Activated T-helper 9 cell treated with anti-CD3 and anti-CD28 coated beads, Interleukin-2, amount 50 U/mL, for 16 hours (primary cell): ENCODE data around the gene PARD6A.
"Not testable (repeated sequence)": the region's sequence is repeated elsewhere in the genome, so short reads cannot be mapped to it uniquely, and the experiment has no call there.

Experiments
- DNase-seq: peaks from one replicate; pipeline ENCODE4 v3.0.0-alpha.2; 2020; ENCODE audit warnings: low read depth

The PARD6A gene

DNA sequence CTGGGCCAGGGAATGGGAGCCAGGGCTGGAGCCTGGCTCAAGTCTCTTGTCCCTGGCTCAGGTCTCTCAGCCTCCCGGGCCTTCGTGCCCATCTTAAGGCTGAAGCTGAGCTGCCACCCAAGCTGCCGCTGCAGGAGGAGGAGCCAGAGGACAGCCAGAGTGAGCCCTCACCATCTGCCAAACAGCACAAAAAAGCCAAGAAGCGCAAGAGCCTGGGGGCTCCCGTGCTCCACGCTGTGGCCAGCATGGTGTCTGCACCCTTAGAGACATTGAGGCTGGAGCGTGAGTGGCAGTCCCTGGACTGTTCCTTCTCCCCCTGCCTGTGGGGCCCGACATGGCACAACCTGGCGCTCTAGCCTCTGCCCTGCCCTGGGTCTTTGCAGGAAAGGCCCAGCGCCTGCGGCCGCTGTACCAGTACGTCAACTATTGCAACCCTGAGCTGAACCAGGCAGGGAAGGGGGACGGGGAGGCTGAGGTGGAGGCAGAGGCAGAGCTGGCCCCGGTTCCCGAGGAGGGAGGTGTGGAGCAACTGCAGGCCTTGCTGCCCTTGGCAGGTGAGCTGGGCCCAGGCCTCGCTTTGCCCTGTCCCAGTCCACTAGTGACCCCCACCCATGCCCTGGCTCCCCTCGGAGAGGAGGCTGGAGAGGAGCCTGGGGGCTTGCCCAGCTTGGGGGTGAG lies 7.2 kb downstream of the PARD6A start:
- peak; percentile 67 for DNase-seq

DNA sequence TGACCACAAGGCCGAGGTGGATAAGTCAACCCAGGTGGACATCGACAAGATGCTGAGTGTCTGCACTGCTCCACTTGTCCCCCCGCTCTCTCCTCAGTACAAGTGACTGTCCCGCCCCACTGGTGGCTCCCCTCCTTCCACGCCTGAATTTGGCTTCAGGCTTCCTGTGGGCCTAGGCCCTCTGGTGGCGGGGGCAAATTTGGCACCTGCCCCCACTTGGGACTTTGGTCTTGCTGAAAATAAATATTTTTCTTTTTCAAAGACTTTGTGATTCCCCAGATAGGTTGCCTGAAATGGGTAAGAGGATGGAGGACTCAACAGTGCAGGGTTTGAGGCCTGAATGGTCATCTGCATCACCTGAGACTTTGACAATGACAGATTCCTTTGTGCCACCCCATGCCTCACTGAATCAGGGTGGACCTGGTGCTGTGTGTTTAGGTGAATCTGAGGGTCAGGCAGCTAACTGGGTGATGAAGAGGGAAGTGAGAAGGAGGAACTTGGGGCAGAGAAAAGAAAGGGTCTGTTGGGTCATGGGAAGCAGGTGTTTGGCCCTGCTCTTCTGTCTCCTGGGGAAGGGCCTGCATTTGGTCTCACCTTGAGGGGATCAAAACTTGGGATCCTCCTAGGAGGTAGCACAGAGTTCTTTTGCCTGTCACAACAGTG lies 7.9 kb downstream of the PARD6A start:
- no peak for DNase-seq

DNA sequence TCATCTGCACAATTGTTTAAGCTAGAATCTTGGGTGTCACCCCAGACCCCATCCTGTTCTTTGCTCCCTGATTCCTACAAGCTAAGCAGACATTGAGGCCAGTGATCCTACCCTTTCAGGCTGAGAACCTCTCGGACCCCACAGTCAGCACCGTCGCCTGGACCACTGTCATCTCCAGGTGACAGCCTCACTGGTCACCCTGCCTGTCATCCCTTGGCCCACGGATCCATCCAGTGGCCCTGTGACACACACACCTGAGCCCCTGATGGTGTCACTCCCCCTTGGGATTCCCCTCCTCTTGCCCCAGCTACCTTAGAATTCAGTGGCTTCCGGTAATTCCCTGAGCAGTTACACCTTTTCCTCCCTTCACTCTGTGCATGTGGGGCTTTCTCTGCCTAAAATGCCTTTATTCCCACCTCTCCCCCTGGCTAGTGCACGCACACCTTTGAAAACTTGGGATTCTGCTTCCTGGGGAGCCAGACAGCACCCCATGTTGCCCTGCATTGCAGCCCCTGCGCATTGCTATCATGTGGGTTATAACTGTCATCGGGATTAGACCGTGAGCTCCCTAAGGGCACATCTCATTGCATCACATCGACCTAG lies 8.8 kb downstream of the PARD6A start:
- DNase-seq, result no peak

DNA sequence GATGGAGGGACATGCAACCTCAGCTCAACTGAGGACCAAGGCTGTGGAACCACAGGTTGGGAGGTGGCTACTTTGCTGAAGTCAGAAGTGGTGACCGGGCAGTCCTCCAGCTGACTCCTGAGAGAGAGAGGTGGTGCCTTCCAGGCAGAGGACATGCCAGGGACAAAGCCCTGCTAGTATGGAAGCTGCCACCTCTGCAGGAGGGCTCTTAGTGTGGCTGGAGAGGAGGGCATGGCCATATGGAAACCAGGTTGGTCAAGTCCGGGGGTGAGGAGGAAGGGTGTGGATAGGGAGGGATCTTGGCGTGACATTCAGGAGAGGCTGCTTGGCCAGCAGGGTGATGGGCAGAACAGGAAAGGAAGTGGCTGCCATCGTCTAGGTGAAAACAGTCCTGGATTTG lies 11.5 kb downstream of the PARD6A start:
- no peak for DNase-seq

DNA sequence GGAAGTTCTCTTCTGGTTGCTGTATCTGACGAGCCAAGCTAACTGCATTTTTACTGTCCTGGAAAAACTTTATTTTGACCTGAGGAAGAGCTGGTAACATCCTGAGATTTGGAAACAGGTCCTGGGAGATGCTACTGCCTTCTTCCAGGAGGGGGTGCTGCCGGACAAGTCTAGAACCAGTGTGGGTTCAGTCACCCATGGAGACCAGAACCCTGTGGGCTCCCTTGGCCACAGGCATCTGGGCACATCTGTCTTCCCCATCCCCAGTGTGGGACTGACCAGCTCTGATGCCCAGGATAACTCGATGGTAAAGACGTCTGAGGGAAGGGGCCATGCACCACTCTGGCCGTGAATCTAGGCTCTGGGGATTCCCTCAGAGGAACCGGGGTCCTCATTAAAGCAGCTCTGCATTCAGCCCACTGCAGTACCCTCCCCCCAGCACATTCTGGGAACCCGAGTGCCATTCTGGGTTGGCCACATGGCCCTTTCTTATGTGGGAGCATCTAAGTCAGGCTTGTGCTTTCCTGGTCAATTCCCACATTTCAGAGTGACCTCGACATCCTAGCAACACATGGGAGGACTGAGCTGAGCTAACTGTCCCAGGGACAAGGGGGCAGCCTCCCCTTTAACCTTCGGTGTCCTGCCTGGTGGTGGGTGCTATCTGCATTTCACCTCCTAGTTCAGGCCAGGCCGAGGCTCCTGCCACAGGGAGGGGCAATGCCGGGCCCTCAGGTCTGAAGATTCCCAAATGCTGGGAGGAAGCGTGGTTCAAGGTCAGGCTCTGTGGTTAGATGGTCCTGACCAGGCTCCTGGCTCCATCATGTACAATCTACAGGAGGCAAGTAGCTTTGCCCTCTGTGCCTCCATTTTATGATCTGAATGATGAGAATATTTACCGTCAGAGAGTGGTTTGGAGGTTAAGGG lies 12.2 kb downstream of the PARD6A start:
- no peak for DNase-seq

DNA sequence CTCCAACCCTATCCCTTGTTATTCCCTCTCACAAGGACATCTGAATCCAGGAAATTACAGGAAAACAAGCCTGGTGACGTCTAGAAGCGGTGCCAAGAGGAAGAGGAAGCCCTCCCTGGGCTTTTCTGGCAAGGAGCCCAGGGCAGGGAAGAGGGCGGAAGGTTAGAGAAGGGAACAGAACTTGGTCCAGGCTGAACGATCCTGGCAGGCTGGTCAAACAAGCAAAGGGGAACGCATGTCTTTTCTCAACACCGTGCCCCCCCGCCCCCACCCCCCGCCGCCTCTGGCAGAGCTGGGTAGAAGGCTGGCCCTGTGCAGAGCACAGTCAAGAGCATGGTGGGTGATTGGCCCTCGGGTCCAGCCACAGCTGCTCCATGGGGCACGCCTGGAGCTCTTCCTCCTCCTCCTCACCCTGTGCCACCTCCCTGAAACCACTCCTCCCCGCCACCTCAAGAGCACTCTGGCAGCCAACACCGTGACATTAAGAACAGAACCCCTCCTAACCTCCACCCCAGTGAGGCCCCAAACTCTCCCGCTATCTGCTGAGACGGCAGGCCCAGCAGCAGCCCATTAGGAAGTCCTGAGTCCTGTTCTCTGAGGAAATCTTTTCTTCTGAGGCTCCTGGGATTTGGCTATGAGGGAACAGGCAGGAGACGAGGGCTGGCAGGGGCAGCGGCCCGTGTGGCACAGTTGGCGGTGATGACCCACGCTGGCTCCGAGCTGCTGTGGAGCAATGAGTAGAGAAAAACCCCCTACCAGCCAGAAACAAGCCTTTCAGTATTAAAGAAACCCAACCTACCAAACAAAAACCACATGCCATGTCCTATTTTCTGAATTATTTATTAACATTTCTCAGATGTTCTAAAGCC lies 13.2 kb downstream of the PARD6A start:
- no peak for DNase-seq

DNA sequence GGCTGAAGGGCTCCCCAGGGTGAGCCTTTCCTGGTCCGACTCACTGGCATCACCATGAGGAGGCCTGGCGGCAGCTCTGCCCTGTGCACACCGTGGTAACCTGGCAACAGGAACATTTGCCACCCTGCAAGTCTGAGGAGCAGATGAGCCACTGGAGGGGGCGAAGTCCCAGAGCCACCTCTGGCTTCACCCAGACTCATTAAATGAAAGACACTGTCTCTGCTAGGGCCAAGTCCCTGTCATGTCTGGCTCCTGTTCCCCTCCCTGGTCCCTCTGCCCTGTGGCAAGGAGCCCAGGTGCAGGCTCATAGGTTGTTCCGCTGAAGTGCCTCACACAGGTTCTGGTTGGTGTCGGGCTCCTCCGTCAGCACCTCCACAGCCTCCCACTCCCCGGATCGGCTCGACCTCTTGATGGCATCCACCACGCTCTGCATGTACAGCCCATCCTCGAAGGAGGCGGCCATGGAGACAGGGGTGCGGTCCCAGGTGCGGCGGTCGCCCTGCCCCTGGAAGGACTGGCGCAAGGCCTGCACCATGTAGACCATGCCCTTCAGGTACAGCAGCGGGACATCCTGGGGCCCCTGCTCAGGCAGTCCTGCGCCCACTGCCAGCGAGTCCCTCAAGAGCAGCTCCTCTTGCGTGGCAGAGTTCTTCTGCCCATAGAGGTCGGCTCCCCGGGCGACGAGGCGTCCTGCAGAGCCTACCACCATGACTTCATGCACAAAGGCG lies 14.3 kb downstream of the PARD6A start:
- DNase-seq, result no peak

DNA sequence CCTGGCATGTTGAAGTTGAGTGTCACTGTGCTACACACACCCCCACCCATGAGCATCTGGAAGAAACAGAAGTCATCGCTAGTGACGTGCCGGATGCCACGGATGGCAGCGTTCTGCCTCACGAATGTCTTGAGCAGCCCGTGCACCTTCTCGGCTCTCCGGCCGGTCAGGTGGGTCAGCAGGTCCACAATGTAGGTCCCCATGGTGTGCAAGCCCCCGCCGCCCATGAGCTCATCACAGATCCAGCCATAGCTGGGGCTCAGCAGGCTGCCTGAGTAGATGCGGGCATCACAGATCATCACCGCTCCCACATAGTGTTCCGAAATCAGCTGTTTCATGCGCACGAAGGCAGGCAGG lies 14.8 kb downstream of the PARD6A start:
- no peak for DNase-seq

DNA sequence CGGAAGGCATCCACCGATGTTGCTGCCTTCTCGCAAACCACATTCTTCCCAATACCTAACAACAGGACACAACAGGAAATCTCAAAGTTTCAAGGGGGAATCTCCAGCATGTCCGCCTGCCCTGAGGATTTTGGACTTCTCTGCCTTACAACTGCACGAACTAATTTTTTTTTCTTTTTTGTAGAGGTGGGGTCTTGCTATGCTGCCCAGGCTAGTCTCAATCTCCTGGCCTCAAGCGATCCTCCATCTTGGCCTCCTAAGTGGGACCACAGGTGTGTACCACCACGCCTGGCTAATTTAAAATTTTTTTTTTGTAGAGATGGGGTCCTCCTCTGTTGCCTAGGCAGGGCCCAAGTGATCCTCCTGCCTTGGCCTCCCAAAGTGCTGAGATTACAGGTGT lies 15.2 kb downstream of the PARD6A start:
- no peak for DNase-seq

DNA sequence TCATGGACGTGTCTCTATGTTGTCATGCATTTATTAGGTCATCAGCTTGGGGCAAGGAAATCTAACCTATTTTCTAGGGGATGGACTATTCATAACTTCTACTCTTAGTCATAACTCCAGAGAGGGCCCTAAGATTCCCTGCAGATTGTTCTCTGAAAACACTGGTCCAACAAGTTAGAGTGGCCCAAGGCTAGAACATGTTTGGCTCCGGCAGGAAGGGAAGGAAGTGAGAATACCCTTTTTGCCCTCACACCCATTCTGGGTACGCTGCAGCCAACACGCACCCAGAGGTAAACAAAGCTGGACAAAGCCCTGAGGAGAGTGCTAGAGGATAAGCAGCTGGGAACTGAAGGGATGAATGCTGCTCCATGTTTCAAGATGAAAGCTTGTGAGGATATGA lies 15.8 kb downstream of the PARD6A start:
- DNase-seq, result no peak

DNA sequence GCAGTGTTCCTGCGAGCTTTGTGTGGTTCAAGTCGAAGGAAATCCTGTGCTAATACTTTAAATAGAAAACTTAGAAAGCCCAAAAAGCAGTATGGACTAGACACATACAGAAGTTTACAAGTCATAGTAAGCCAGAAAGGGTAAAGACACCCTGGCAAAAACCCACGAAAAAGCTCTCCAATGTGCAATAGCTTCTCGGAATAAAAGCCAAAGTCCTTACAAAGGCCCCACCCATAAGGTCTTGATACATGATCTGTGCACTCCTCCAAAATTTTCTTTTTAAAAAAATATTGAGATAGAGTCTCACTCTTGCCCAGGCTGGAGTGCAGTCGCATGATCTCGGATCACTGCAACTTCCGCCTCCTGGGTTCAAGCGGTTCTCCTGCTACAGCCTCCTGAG lies 16.2 kb downstream of the PARD6A start:
- no peak for DNase-seq

DNA sequence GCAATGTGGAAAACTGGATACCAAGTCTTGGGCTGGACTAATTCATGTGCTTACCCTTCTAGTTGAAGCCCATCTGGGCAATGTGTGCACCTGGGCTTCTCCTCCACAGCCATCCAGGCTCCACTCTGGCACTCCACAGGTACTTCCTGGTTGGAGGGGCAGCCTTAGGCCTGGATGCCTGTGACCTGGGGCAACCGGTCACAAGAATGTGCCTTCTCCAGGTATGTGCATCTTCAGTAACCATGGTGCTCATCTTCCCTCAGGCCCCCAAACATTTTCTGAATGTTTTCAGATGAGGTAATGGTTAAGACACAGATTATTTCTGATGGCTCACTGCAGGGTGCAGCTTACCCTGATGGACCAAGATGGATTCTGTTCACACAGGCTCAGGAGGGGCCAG lies 17.0 kb downstream of the PARD6A start:
- DNase-seq, result no peak

DNA sequence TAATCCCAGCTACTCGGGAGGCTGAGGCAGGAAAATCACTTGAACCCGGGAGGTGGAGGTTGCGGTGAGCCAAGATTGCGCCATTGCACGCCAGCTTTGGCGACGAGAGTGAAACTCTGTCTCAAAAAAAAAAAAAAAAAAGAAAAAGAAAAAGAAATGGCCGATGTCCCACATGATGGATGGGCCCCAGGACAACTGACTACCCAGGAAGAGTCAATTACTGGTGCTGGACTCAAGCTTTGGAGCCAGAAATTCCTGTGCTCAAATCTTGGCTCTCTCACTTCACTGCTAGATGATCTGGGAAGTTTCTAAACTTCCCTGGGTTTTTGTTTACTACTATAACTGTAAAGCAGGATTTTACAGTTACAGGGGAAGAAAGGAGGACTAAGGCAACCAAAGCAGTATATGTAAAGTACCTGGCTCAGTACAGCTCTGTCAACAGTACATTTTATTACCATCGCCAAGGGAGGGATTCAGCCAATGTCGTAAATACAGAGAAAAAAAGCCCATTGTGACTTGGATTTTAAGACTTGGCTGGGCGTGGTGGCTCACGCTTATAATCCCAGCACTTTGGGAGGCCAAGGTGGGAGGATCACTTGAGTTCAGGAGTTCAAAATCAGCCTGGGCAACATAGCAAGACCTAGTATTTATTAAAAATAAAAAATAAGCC lies 17.7 kb downstream of the PARD6A start:
- no peak for DNase-seq

DNA sequence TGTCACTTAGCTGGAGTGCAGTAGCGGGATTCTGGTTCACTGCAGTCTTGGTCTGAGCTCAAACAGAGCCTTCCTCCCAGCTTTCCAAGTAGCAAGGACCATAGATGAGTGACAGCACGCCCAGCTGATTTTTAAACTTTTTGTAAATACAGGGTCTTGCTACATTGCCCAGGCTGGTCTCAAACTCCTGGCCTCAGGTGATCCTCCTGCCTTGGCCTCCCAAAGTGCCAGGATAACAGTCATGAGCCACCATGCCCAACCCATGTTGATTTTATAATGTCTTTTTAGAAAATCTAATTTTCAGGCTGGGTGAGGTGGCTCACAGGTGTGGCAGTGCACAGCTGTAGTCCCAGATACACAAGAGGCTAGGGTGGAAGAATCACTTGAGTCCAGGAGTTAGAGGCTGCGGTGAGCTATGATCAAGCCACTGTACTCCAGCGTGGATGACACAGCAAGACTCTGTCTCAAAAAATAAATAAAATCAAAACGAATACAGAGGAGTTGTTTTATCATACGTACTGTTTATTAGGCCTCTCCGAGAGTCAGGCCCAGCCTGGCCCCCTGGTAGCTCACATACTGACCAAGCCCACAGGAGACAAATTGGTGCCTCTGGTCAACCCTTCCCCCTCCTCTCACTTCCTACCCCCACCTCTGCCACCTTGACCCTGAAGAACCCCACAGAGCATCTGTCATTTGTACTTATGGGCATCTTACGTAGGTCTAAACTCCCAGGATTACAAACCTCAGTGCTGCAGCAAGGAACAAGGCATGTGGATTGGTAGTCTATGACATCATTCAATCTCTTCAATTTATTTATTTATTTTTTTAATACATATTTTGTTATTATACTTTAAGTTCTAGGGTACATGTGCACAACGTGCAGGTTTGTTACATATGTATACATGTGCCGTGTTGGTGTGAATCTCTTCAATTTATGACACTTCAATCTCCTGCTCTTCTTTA lies 19.5 kb downstream of the PARD6A start:
- no peak for DNase-seq

DNA sequence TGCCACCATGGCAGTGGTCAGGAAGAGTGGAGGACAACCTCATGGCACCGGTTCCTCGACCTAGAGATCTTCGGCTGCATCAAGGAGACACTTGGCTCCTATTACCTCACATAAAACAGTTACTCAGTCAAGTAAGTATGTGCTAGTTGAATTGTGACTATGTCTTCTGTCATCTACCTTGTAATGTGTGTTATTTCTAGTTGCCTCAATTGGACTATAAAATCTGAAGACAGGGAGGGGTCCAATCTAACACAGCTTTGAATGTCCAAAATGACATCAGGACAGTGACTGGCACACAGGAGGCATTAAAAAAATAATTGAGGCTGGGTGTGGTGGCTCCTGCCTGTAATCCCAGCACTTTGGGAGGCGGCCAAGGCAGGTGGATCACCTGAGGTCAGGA lies 23.0 kb downstream of the PARD6A start:
- no peak for DNase-seq

DNA sequence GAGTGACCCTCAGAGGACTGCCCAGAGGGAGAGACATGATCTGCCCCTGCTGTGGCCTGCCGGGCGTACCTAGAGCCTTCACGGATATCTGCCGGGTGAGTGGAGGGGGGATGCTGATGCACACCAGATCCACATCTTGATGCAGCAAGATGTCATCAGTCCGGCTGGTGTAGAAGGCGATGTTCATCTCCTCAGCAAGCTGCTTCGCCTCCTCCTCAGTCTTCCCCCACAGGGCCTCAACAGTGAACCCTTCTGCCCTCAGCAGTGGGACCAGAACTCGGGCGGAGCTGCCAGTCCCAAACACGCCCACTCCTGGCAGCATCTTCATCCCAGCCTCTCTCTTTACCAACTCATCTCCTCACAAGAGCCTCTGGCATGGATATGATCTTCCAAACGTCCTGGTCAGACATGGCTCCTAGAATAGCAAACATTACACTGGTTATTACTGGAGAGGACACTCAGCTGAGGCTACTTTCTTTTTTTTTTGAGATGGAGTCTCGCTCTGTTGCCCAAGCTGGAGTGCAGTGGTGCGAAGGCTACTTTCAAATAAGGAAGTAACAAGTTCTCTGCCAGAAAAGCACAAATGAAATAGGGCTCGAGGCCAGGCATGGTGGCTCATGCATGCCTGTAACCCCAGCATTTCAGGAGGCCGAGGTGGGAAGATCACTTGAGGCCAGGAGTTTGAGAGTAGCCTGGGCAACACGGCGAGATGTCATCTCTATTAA lies 24.8 kb downstream of the PARD6A start:
- DNase-seq, result no peak

DNA sequence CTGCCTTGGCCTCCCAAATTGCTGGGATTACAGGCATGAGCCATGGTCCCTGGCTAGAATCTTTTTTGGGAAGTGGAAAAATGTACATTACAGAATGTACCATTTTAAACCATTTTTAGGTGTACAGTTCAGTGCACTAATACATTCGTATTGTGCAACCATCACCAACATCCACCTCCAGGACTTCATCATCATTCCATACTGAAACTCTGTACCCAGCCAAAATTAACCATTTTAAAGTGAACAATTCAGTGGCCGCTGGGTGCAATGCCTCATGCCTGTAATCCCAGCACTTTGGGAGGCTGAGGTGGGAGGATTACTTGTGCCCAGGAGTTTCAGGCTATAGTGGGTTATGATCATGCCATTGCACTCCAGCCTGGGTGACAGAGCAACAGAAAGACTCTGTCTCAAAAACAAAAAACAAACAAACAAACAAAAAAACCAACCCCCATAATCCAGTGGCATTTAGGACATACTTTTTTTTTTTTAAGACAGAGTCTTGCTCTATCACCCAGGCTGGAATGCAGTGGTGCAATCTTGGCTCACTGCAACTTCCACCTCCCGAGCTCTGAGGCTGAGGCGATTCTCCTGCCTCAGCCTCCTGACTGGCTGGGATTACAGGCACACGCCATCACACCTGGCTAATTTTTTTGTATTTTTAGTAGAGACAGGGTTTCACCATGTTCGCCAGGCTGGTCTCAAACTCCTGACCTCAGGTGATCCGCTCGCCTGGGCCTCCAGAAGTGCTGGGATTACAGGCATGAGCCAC lies 32.9 kb downstream of the PARD6A start:
- not testable (repeated sequence) for DNase-seq

DNA sequence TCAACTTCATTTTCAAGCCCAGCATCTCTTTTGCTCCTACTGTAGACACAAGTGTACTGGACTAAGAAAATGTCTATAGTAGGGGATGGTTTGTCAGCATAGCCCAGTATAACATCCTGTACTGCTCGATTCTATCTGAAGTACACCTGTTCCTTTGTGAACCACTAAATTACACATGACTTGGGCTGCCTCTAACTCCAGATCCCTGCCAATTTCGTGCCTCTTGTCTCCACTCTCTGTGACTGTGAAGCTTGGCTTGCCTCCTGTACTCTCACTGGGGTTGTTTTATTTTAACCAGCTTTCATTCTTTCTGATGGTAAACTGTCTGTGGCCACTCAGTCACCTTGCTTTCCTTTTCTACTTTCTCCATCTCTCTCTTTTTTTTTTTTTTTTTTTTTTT lies 33.9 kb downstream of the PARD6A start:
- no peak for DNase-seq
